DLD1 (cell line): ENCODE results near the gene KRTAP3-3.
"Not testable (repeated sequence)": the region's sequence is repeated elsewhere in the genome, so short reads cannot be mapped to it uniquely, and the experiment has no call there.

Experiments
- in situ Hi-C: cut with HindIII; loops from 2 replicates; pipeline ENCODE4 v1.10.0; 2017; ENCODE audit warnings: low sequenced_read_pairs

Gene KRTAP3-3

GRCh38 chr17:40993839-40994238, at the start of gene KRTAP3-3:
Gene KRTAP3-3, minus strand, starts transcription at chr17:40994164. Its CDS starts 67 bp downstream, at chr17:40994097.
- in situ Hi-C loops = no loop called here

- in situ Hi-C loops = no loop called here
Observed at GRCh38 chr17:41042953-41043352, 49.0 kb upstream of the KRTAP3-3 start.

- in situ Hi-C loops = not testable (repeated sequence)
Observed at GRCh38 chr17:41040783-41041571, 47.0 kb upstream of the KRTAP3-3 start, which contains the start of gene KRTAP1-1. Gene KRTAP1-1, minus strand, starts transcription at chr17:41041450. Its CDS starts 53 bp downstream, at chr17:41041397.

DNA sequence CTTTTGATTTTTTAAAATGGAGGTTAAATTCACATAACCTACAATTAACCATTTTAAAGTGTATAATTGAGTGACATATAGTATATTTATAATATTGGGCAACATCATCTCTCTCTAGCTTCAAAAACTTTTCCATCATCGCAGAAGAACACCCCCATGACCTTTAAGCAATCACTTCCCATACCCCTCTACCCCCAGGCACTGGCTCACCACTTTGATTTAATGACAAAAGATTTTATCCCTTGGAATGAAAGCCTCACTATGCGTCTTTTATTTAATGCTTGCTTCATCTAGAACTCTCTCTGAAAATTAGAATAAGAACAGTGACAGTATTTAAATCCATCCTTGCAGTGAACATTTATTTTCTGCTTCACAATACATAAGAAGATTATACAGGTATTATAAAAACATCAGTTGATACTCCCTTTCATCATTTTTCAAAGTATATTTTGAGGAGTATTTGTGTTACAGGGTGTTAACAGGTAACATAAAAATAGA, 43.9 kb upstream of the KRTAP3-3 start:
- in situ Hi-C loops = no loop called here

DNA sequence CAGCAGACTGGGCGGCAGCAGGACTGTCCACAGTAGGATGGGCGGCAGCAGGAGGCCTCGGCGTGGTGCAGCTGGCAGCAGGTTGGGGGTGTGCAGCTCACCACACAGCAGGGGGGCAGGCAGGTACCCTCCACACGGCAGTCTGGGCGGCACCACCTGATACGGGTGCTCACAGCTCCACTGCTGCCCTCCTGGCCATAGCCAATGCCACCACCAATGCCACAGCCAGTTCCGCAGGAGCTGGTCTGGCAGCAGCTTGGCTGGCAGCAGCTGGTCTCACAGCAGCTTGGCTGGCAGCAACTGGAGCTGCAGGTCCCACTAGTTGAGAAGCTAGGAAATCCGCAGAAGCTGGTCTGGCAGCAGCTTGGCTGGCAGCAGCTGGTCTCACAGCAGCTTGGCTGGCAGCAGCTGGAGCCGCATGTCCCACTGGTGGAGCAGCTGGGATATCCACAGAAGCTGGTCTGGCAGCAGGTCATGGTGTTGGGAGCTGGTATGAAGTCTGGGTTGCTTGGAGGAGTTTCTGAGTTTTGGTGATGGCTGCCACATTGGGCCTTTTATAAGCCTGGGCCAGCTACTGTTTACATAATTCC, 40.5 kb upstream of the KRTAP3-3 start, which contains the start of gene KRTAP1-3:
KRTAP1-3 (minus strand) TSS at position 529 of the 590 bp plus-strand sequence; CDS start at position 476, 53 bp downstream.
- in situ Hi-C loops = not testable (repeated sequence)

DNA sequence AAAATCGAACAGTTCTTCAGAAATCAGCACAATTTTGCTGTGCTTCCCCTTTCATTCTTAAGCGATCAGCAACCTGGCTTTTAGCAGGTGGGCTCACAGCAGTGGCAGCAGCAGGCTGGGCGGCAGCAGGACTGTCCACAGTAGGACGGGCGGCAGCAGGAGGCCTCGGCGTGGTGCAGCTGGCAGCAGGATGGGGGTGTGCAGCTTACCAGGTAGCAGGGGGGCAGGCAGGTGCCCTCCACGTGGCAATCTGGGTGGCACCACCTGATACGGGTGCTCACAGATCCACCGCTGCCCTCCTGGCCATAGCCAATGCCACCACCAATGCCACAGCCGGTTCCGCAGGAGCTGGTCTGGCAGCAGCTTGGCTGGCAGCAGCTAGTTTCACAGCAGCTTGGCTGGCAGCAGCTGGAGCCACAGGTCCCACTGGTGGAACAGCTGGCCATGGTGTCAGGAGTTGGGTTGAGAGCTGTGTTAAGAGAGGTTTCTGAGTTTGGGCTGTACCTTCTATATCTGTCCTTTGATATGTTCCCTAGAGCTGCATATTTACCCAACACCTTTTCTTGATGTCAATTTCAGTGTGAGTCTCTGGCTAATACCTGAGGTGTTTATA, 35.8 kb upstream of the KRTAP3-3 start, which contains the start of gene KRTAP1-4:
KRTAP1-4 (minus strand) TSS at position 563 of the 613 bp plus-strand sequence; CDS start at position 446, 117 bp downstream.
- in situ Hi-C loops = no loop called here

- in situ Hi-C loops = no loop called here
Observed at GRCh38 chr17:41026715-41027471, 32.9 kb upstream of the KRTAP3-3 start, which contains the start of gene KRTAP1-5. Gene KRTAP1-5, minus strand, starts transcription at chr17:41027208. Its CDS starts 53 bp downstream, at chr17:41027155.

GRCh38 chr17:41024697-41025096, 30.7 kb upstream of the KRTAP3-3 start:
- in situ Hi-C loops = no loop called here

- in situ Hi-C loops = no loop called here
Observed at GRCh38 chr17:41020336-41020735, 26.4 kb upstream of the KRTAP3-3 start.

DNA sequence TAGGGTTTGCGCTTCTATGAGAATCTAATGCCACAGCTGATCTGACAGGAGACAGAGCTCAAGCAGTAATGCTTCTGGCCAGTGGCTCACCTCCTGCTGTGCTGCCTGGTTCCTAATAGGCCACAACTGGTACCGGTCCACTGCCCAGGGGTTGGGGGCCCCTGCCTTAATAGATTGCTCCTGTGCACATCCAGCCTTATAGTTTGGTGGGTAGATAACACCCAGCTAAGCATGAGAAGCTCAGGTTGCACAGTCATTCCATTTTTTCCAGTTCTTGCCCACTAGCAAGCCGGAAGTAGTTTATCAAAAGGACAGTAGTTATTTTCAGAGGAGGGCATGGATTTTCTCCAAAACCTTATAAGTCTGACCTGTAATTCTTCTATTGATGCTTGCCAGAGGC, 25.5 kb upstream of the KRTAP3-3 start:
- in situ Hi-C loops = loop anchor here (5.0 kb wide), 1 partner anchor 38 kb away; the partner anchor contains the start of gene KRTAP2-2

DNA sequence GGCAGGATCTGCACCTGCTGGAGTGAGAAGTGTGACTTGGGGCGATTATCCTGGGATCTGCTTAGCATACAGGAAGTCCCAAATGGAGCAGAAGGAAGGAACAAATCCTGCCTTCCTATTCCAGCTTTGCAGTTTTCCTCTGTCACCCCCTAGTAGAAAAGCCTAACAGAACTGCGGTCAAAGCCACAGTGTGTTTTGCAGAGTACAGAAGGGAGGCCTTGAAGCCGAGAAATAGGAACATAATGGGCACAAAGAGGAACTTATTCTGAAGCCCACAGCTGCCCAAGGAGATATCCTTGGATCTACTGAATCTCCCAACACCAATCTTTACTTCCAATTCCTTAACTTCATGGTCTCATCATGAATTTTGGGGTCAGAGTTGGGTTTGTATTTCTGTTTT, 24.6 kb upstream of the KRTAP3-3 start:
- in situ Hi-C loops = loop anchor here (5.0 kb wide), 1 partner anchor 39 kb away; the partner anchor contains the start of gene KRTAP2-2

GRCh38 chr17:41016578-41017215, 22.7 kb upstream of the KRTAP3-3 start:
- in situ Hi-C loops = loop anchor here (5.0 kb wide), 1 partner anchor 41 kb away; the partner anchor contains the start of gene KRTAP2-2

- in situ Hi-C loops = loop anchor here (5.0 kb wide), 1 partner anchor 42 kb away; the partner anchor contains the start of gene KRTAP2-2
Observed at GRCh38 chr17:41015454-41015853, 21.5 kb upstream of the KRTAP3-3 start.

DNA sequence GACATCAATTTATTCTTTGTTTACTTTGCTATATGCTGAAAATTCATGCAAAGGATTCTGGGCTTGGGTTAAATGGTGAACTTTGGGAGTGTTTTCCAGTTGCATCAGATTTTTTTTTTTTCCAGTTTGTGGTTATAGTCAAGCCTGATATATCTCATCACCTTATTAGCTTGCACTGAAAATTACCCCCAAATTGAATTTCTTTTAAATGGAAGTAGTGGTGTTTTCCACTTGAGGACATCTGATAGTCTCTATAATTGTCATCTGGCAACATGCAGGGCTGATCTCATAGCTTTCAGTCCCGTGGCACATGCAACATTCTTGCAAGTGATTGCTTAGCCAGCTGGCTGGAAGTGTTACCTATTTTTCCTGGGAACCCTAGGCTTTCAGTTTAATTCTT, 19.6 kb upstream of the KRTAP3-3 start:
- in situ Hi-C loops = no loop called here

DNA sequence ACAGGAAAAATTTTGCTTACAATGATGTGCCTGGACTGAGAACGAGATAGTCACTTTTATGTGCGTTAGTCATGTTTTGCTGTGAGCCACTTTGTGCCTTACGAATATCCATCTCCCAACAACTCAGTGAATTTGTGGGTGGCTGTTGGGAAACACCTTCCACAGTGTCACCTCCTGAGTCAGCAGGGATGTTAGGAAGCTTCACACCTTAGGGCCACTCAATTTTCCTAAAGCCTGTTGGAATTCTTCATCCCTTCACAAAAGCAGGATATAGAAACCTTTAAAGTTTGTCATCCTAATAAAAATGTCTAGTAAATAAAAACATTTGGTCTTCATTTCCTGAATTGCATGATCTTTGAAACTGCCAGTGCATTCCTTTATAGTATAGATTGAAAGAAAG, 19.2 kb upstream of the KRTAP3-3 start:
- in situ Hi-C loops = no loop called here

DNA sequence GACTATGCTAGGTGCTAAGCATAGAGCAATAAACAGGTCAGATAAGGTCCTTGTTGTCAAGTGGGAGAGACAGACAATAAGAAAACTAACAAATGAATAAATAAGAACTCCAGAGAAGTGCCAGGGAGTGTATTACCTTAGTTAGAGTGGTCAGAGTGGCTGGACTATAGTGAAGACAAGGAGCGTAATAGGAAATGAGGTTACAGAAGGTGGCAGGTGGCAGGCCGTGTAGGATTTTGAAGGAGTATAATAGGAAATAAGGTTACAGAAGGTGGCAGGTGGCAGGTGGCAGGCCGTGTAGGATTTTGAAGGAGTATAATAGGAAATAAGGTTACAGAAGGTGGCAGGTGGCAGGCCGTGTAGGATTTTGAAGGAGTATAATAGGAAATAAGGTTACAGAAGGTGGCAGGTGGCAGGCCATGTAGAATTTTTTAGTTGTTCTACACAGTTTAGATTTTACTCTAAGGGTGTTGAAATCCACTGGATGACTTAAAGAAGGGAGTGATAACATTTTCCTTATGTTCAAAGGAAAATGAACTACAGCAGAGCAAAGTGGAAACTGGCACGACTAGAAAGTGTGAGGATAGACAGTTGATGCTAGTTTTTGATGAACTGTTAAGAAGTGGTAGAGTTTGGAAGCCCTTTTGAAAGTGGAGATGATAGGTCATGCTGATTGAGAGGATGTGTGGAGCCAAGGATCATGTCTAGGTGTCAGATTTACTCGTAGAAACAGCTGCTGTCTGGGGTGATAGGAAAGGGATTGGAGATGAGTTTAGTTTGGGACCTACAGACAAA, 18.6 kb upstream of the KRTAP3-3 start:
- in situ Hi-C loops = no loop called here

DNA sequence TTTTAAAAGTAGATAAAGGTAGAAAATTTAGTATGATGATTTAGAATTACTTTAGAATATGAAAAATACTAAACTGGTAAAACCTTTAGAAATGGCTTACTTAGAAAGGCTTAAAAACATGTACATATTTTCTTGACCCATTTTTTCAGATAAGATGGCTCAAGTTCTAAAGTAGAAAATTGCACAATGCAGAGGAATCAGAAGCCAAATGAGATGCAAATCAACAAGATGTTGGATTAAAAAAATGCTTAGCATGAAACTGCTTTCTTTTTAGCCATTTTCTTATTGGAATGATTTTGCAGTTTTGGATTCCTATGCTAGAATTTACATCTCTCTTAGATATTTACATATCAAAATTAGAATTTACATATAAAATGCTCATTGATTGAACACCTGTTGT, 16.5 kb upstream of the KRTAP3-3 start:
- in situ Hi-C loops = no loop called here

- in situ Hi-C loops = no loop called here
Observed at GRCh38 chr17:41009936-41010335, 16.0 kb upstream of the KRTAP3-3 start.

GRCh38 chr17:41009301-41009760, 15.4 kb upstream of the KRTAP3-3 start:
- in situ Hi-C loops = no loop called here
